SIG-M5 treated with dmso at 0.1 percent for 504 hours (cell line): Measurements from ENCODE around the gene PLD1.

ENCODE experiments used
- DNase-seq: peaks from one replicate; lab custom pipeline; 2025; ENCODE audit not compliant: unreplicated experiment; lab: John Stamatoyannopoulos, UW

The PLD1 gene

DNA sequence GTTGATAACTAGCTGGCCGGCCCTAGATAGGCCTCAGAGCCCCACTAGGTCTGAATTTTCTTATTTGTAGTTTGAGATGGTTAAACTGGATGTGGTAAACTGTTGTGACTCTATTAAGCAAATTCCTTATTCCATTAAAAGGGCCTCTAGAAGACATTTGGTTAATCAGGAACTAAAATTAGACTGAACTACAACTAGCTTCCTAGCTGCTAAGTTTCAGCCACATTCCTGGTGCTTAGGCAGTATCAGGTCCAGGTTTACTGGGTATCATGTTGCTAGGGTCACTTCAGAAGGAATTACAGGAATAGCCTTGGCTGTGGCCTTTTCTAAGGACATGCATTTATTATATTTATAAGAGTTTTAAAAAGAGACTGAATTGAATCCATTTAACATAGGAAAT, 136.3 kb downstream of the PLD1 start:
- DNase-seq, result no peak

GRCh38 chr3:171672538-171672937, 137.7 kb downstream of the PLD1 start:
- DNase-seq, result no peak

DNA sequence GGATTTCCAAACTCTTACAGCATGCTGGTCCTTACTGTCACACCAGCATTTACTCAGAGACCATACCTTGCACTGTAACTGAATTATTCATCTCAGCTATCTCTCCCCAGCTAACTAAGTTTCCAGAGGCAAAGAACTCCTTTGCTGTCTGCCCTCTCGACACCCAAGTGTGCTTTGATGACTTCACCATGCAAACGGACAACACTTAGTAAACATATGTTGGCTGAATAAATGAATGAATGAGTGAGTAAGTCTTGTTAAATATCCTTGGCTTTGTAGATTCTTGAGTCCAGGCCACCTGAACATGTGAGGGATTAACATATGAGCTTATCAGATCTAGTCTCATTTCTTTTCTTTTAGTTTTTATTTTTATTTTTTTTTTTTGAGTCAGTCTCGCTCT, 138.2 kb downstream of the PLD1 start:
- DNase-seq, result no peak

- no peak for DNase-seq
These were observed 138.6 kb downstream of the PLD1 start for GRCh38 chr3:171671709-171672108.

GRCh38 chr3:171666516-171666915, 143.8 kb downstream of the PLD1 start:
- DNase-seq, result no peak

GRCh38 chr3:171663805-171664204, 146.5 kb downstream of the PLD1 start:
- no peak for DNase-seq

GRCh38 chr3:171661484-171661883, 148.8 kb downstream of the PLD1 start:
- DNase-seq, result no peak

DNA sequence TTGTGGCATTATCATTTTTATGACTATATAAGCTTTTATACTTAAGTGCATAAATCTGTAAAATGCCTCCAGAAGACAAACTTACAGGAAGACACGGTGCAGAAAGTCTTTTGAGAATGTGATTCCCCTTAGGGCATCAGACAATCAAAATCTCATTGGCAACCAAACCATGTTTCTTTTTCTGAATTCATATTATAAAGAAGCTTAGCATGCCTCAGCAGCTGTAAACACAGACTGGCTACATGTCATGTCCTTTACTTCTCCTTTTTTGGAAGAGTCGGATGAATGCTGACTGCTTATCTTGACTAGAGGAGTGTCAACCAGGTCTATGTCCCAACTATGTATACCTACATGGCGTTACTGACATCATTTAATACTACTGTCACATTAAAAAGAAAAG, 150.1 kb downstream of the PLD1 start:
- no peak for DNase-seq

DNA sequence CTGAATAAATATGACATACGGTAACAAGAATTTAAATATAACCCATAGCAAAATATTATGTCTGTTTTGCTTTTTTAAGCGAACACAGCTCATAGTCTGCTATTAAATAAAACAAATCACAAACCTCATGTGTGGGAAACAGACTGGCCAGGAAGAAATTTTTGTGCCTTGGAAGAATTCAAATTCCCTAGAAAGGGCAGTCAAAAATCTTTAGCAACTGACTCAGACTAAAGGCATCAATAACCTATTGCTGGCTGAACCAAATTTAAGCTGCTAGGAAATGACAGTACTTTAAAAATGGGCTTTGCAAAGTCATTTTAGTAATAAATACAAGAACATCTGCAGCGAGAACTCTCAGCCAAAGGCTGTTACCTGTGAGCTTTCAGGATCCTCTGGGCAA, 151.4 kb downstream of the PLD1 start:
- no peak for DNase-seq

- DNase-seq, result no peak
These were observed 155.5 kb downstream of the PLD1 start for GRCh38 chr3:171654809-171655208.

DNA sequence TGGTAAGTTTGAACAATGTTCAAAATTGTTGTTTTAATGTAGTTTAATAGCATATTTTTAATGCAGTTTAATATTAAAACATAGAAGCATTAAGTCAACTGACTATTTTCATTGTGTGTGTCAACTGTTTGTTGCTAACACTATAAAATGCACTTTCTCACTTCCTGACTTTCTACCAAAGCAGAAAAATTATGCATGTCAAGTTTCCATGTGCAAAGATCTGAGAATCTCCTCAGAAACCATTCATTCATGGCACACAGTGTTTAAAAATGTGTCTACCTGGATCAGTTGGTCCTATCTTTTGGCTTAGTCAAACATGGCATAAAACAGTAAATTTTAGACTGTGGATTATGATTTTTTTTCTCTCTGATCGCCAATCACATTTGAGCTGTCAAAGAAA, 156.0 kb downstream of the PLD1 start:
- no peak for DNase-seq

DNA sequence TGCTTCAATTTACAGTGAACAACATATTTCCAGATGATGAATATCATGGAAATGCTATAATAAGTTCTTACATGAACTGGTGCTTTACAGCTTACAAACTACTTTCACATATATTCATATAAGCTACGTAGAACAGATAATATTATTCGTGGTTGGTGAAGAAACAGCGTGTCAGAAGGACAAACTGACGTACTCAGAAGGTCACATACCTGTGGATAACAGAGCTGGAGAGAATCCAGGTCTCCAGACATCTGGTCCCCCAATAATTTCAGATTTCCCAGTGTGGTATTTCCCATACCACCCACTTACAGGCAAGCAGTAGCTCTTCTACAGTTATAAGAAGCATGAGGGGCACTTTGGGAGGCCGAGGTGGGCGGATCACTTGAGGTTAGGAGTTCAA, 156.6 kb downstream of the PLD1 start:
- DNase-seq, result no peak

DNA sequence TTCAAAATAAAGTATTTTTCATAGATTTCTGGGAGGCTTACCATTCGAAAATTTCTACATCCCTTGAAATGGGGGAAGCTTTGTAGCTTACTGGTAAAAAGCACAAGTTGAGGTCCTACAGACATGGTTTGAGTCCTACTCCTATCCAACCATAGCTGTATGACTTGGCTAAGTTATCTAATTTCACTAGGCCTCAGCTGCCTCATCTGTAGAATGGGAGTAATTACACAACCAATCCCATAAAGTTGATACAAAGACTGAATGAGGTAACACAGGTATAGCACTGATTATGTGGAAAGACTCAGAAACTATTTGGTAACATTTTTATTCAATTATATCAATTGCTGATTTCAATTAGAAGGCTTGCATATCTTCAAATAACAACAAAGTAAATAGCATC, 157.4 kb downstream of the PLD1 start:
- DNase-seq, result no peak

- no peak for DNase-seq
These were observed 160.2 kb downstream of the PLD1 start for GRCh38 chr3:171649911-171650592.

DNA sequence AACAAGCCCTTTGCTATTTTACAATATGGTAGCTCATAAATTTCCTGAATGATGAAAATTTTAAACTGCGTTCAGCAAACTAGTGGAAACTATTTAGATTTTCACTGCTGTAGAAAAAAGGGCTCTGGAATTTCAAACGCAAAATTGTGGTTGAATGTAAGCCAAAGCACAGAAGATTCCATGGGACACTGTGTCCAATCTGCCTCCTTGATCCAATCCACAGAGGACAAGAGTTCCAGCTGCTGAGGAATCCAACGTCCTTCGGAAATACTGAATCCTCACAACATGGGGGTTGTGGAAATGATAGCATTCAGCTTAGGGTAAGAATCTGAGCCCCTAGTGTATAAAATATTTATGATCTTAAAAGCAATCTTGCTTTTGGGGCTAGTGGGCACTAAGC, 161.0 kb downstream of the PLD1 start:
- no peak for DNase-seq

DNA sequence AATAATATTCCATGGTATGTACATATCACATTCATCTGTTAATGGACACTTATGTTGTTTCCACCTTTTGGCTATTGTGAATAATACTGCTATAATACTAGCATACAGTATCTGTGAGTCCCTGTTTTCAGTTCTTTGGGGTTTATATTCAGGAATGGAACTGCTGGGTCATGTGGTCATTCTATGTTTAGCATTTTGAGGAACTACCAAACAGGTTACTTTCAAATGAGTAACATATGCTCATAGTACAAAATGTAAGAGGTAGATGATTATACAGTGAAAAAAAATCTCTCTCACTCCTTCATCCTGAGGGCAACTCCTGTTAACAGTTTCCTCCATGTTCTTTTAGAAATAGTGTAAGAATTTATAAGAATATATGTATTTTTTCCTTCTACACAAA, 162.2 kb downstream of the PLD1 start:
- DNase-seq, result peak; percentile 8

DNA sequence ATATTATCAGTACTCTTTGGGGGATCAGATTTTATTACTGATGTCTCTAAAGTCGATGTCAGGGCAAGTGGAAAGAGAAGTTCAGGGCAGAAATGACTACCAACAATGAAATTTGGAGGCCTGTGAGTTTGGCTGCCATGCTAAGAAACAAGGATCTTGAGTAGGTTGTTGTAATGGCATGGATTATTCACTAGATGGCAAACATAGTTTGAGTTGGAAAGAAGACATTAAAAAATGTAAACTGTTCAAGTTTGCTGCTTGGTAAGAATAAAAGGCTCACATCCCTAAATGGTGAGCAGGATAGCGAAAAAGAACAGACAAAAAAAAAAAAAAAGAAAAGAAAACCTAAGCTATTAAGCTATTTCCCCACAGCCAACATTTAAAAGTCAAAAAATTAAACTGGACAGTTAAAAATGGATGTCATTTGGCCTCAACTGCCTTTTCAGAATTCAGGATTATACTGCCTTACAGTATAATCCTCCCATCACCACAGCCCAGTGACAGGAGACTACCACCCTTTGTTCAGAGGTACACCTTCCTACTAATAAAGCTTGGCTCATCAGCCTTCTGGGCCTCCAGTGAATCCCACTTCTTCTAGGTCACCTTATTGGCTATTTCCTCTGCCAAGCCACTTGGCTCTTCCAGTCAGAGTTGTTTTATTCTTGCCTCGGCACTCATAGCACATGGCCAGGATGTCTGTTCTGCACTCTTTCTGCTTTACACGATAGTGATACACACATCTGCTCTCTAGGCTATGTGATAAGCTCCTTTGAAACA, 163.7 kb downstream of the PLD1 start:
- DNase-seq, result peak; percentile 68

- DNase-seq, result no peak
These were observed 165.6 kb downstream of the PLD1 start for GRCh38 chr3:171644681-171645080.

- no peak for DNase-seq
These were observed 166.6 kb downstream of the PLD1 start for GRCh38 chr3:171643681-171644080.

GRCh38 chr3:171643033-171643432, 167.2 kb downstream of the PLD1 start:
- no peak for DNase-seq

DNA sequence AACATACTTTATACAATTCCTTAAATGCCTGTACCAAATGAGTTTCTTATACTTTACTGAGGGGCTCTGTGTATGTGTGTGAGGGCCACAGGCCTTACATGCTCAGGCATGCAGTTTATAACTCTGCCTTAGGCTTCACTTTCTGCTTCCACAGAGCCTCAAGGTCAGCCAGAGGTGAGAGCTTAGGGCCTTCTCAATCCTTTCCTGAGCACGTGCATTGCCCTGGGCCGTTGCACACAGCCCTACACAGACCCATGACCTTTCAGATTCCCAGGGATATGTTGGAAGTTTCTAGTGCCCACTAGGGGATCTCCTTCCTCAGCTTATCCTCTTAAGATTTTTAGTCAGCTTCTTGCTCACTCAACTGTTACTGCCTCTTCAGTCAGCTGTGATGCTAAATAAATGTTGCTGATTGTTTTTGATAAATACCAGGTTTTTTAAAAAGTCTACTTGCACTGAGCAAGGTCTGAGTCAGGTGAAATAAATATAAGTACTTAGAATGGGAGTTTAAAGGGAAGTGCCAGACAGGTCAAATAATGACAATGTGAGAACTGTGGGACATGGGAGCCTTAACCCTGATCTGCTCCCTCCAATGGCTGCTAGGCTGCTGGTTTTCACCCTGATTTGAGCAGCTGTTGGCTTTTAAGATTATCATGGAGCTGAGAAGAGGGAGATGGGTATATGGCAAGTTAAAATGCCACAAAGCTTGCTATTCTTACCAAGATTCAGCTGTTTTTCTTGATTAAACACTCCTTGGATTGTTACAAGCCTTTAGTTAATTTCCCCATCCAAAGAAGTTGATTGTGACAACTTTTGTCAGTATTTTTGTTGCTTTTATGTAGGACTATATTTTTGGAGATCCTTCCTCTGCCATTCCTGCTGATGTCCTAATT, 169.5 kb downstream of the PLD1 start:
- DNase-seq, result no peak

GRCh38 chr3:171636666-171637065, 173.6 kb downstream of the PLD1 start:
- no peak for DNase-seq
